Right ventricle myocardium inferior (tissue), 1 donor: ENCODE measurements around the gene CDH13. TPM values are rescaled to one million over a fixed set of nuclear protein-coding genes. Genes with fewer than 3 reads are reported as not detected.

Experiments
- ATAC-seq: fragments of 200-7000 bp; cut with Tn5 transposase; one replicate; pipeline ENCODE4 v1.9.1; 2020; ENCODE audit warnings: mild to moderate bottlenecking, moderate library complexity
- DNase-seq: peaks from one replicate; pipeline ENCODE4 v3.0.0; 2021; ENCODE audit errors: missing footprints
- intact Hi-C: fragments of 100-400 bp; cut with DNase I; formaldehyde crosslinking; loops from one replicate; pipeline ENCODE4 v1.11.0; 2022
- total RNA-seq: library from RNA; stranded (reverse); fragmentation: NEBNext Ultra II Directional; extraction: Animal tissue kit (Norgen Biotek cat#: 25700); gene quantifications from one replicate; pipeline ENCODE4 v1.2.1, GENCODE V29; 2021
- donor health status: DM: no; HTN: yes; CAD: no; lungs with severe emphysema.

CDH13 gene
- total RNA-seq, 1 donor from 2014 or later, result 173 TPM

DNA sequence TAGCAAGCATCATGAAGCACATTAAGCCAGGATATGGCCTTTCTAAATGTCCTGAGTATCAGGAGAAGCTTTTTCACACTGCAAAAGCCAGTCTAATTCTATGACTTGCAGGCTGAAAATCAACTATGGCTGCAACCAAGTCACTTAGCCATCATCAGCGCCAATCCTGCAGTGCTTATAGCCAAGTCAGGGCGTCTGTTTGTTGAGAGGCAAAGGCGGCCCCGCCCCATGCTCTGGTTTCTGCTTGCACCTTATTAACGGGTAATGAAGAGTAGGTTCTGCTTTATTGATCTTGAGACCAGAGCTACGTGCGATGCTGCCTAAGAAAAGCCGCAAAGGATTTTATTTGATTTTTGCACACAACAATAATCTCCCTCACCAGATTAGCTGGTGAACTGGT is 88.4 kb downstream of the CDH13 start:
- intact Hi-C loops, result loop anchor here (5.0 kb wide), 1 partner anchor 83 kb away; no protein-coding TSS in a partner anchor
- DNase-seq (no peak), ATAC-seq (peak; percentile 48)

DNA sequence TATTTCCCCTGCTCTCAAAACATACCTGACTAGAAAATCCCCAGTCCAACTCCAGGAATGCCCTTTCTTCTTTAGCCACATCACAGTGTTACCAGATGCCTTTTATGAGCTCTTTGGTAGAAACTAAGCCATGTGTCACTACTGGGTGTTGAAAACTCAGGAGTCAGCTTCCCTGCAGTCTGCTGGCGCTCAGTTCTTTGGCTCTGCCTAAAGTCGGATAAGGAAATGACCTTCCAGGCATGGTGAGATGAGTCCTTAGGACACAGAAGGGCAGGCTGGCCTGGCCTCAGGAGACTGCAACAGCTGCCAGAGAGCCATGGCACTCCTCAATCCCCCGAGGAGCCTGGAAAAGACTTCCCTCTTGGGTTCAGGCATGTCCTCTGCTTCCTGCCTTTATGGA is 89.1 kb downstream of the CDH13 start:
- DNase-seq, result peak; percentile 67
- peak; percentile 92 for ATAC-seq
- intact Hi-C loops, result loop anchor here (1.0 to 5.0 kb wide), 2 partner anchors 19 to 84 kb away; no protein-coding TSS in a partner anchor

DNA sequence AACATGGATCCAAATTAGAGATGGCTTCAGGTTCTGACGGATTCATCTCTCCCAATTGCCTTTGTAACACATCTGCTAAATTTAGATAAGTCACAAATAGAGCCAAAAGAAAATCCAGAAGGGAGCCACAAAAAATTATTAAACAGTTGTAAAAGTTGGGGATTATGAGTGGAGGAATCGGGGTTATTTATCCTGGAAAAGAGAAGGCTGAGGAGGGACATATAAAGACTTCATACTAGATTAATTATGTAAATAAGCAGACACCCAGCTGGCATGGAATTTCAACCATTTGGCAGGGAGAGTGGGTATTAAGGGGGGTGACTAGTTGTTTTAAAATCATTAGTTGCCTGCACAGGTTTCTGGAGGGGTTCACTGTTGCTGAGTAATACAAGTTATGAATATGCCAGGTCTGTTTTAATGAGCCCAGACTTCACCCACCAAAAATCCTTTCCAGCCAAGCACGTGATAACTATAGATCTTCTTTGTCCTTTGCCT is 89.6 kb downstream of the CDH13 start:
- ATAC-seq (no peak), DNase-seq (no peak)
- intact Hi-C loops, result loop anchor here (1.0 to 5.0 kb wide), 2 partner anchors 19 to 84 kb away; no protein-coding TSS in a partner anchor

DNA sequence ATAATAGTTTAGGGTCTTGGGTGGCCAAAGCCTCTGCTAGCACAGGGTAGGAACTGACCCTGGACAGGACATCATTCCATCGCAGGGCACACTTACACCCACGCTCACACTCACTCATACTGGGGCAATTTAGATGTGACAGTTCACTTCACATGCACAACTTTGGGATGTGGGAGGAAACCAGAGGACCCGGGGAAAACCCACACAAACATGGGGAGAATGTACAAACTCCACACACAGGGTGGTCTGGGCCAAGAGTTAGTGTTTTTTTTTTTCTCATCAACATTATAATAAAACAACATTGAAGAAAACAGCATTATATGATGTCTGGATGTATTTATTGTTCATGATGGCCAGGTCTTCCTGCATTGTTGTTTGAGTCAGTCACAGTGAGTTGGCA is 93.6 kb downstream of the CDH13 start:
- DNase-seq, result no peak
- intact Hi-C loops, result no loop called here

DNA sequence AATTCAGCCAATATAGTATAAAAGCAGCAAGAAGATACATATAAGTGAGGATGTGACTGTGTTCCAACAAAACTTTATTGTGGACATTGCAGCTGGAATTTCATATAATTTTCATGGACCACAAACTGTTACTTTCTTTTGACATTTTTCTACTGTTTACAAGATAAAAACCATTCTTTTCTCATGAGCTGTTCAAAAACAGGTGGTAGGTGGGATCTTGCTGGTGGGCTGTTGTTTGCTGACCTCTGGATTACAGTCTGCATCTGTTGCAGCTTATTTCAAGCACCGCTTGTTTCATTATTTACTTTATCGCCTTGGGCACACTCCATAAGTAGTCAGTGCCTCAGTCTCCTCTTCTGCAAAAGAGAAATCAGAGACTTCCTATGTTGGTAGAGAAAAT is 99.5 kb downstream of the CDH13 start:
- DNase-seq (no peak), ATAC-seq (no peak)

More for the DNA sequence above, 93.6 kb downstream of the CDH13 start:
- ATAC-seq, result no peak

DNA sequence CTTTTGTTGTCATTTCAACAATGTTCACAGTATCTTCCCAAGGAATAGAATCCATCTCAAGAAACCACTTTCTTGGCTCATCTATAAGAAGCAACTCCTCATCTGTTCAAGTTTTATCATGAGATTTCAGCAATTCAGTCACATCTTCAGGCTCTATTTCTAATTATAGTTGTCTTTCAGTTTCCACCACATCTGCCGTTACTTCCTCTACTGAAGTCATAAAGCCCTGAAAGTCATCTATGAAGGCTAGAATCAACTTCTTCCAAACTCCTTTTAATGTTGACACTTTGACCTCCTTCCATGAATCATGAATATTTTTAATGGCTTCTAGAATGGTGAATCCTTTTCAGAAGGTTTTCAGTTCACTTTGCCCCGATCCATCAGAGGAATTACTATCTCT is 102.1 kb downstream of the CDH13 start:
- DNase-seq, result no peak
- intact Hi-C loops, result no loop called here
- no peak for ATAC-seq

More for the DNA sequence above, 99.5 kb downstream of the CDH13 start:
- intact Hi-C loops, result no loop called here

DNA sequence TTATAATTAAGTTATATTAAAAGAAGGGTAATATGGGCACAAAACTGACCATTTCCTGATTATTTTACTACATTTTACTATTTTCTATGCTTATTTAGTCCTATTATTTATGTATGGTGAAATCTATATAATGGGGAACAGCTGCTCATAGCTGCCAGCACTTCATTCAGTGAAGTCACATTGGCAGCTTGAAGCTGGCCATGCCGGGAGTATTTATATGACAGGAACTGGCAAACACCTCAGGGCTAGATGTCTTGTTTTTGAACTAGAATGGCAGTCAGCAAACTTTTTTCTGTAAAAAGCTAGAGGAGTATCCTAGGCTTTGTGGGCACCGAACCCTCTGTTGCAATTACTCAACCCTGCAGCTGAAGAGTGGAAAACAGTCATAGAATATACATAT is 104.1 kb downstream of the CDH13 start:
- ATAC-seq (no peak), DNase-seq (no peak)
- intact Hi-C loops, result no loop called here

DNA sequence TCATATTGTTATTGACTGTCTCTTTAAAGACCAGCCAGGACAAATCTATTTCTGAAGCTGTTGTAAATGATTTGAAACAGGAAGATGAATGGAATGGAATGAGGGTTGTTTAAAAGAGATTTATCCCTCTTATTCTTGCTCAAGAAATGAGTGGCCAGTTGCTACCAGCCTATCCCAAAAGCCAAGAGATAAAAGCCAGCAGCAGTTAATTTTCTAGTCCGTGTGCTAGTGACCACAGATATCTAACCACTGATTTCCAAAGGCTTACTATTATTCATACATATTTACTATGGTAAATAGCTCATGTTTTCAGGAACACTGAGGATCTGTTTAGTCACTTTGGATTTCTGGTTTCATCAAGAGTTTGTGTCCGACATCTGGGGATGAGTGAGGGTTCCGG is 105.7 kb downstream of the CDH13 start:
- ATAC-seq, result no peak
- DNase-seq, result no peak
- intact Hi-C loops, result no loop called here

DNA sequence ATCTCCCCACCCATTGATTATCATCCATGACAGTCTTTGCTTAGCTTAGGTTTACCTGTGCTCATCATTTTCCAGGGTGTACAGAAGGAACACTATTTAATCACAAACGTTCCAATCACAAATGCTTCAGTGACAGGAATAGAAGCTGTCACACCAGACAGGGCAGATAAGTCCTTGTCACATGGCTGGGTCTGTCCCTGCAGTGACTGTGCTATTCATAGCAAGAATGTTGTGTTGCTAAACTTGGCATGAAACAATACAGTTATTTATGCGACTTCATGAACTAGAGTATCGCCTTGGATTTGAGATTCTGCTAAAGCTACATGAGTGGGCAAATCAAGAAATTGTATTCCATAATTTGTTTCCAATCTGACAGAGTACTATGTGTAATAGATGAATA is 108.4 kb downstream of the CDH13 start:
- intact Hi-C loops, result loop anchor here (1.0 to 5.0 kb wide), 2 partner anchors 19 to 108 kb away; partner anchors contain the start of gene CDH13

DNA sequence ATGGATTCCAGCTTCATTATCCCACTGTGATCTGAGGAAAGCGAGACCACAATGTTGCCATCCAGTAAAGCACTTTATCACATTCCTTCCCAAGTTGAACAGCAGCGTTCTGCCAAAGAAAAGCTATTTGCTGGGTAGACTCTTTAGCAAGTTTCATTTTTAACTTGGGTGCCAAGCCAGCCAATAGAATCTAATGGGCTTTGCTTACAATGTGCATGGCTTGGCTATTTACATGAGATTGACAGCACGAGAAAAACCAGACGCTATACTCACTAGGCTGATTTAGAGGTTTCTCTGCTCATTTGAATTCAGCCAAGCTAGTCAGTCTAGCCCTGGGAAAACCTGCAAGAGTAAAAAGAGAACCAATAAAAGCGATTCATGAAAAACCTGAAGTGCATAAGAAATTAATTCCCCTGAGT is 108.9 kb downstream of the CDH13 start:
- intact Hi-C loops, result loop anchor here (1.0 to 5.0 kb wide), 2 partner anchors 19 to 108 kb away; partner anchors contain the start of gene CDH13
- ATAC-seq (peak; percentile 84), DNase-seq (no peak)

More for the DNA sequence above, 108.4 kb downstream of the CDH13 start:
- DNase-seq (no peak), ATAC-seq (peak; percentile 94)

DNA sequence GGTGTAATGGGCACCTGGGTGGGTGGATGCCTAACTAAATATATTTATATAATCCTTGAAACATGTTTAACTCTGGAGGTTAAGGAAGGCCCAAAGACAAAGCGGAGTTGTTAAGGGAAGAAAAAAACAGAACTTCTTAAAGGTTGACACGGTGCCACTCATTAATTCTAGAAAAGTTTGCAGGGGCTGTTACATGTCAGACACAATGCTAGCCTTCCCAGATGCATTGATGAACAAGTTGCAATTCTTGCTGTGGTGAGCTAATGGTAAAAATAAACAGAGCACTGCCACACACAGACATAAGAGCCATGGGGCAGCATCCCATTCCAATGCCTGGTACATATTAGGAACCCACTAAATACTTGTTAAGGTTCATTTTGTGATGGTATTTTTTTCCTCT is 109.5 kb downstream of the CDH13 start:
- DNase-seq, result no peak
- ATAC-seq, result no peak
- intact Hi-C loops, result loop anchor here (5.0 kb wide), 1 partner anchor 109 kb away; the partner anchor contains the start of gene CDH13

DNA sequence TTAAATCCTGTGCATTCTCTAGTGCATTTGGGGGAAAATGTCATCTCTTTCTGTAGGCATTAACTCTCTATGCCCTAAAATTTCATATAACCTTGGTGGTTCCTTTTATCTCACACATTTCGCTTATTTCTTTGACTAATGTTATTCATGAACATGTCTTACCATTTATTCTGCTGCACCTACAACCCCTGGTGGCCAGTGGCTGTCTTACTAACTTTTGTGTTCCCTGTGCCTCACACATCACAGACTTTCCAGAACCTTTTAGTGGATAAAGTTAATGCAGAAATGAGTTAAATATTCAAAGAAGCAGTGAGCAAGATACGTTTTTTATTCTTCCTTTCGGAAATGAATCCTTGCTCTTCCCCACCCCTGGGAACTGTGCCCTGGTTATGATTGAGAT is 111.9 kb downstream of the CDH13 start:
- no peak for DNase-seq
- no peak for ATAC-seq
- intact Hi-C loops, result loop anchor here (5.0 kb wide), 1 partner anchor 111 kb away; the partner anchor contains the start of gene CDH13

DNA sequence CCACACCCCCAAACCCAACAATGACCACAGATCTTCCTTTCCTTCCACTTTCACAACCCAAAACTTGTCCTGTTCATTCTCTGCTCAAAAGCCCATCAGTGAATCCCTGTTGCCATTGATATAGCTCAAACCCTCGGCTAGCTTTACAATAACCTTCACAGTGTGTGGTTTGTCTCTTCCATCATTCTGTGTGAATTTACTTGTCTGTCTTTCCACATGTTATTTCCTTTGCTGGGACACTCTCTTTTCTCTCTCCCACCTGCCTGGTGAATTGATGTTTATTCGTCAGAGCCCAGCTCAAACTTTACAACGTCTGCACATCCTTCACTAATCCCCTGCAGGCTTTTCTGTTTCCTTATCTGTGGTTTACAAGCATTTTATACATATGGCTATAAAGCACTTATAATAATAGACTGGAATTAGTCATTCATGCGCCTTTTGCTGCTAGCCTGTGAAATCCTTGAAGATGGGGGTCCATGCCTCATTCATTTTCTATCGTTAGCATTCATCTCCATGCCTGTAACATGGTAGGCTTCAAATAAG is 114.4 kb downstream of the CDH13 start:
- intact Hi-C loops, result no loop called here
- DNase-seq (no peak), ATAC-seq (no peak)

DNA sequence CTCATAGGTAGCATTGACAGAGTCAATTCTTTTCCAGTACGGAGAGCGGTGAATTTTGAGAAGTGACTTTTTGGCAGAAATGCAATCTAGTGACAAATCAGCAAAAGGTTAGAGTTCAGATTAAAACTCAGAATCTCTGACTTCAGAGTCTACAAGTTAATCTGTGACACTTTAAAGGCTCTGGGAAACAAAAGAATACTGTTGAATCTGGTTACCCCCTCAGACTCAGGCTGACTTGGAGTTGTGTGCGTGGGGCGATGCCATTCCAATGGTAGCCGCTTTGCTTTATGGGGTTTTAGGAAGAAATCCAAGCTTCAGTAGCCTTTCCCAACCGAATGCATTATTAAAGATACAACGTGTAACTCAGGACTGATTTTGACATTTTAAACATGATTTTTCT is 118.2 kb downstream of the CDH13 start:
- DNase-seq (no peak), ATAC-seq (no peak)
- intact Hi-C loops, result no loop called here

DNA sequence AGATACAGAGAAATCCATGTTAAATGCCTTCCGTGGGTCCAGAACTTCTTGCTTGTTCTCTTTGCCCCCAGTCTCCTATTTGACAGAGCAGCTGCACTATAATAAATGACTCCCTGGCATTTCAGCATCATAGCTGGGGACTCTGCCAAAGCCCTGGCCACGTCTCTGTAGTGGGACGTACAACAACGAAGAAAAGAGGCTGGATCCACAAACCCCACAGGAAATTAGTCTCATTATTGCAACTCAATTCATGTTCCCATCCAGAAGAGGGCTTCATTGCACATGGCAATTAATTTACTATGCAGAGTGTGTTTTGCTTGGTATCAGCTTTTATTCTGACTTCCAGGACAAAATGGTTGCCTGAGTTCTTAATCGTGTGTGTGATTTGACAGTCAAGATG is 121.3 kb downstream of the CDH13 start:
- intact Hi-C loops, result no loop called here
- ATAC-seq, result peak; percentile 68
- DNase-seq, result no peak

DNA sequence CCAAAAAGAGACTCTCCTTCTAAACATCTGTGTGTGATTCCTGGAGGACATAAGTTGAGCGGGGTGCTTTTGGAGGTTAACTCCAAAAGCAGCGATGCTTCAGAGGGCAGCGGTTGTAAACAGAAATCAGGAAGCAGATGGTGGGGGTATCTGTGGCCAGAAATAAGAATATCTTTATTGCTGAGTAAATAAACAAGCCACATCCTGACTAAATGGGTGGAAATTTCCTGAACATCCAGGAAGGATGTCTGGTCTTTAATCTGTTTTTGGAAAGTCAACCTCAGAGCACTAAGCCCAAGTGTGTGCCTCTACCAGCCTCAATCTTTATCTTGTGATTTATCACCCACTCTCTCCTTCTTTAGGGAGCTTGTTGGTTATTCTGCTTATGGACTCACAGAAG is 123.3 kb downstream of the CDH13 start:
- intact Hi-C loops, result no loop called here
- ATAC-seq (no peak), DNase-seq (no peak)

DNA sequence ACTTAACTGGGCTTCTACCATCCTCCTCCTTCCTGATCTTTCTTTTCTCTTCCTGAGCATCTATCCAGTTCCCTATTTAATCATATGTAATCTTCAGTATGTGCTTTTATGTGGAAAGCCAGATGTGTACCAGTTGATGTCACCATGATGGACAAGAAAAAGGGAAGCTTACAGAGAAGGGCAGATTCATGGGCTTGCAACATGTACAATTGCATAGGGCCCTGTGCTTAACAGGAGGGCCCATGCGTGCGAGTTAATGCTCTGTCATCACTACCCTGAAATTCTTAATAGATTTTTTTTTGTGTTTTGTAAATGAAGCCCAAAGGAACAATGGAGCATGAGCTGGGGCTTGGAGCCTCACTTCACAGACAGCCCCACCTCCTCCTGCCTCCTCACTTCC is 124.3 kb downstream of the CDH13 start:
- DNase-seq (no peak), ATAC-seq (no peak)
- intact Hi-C loops, result no loop called here

DNA sequence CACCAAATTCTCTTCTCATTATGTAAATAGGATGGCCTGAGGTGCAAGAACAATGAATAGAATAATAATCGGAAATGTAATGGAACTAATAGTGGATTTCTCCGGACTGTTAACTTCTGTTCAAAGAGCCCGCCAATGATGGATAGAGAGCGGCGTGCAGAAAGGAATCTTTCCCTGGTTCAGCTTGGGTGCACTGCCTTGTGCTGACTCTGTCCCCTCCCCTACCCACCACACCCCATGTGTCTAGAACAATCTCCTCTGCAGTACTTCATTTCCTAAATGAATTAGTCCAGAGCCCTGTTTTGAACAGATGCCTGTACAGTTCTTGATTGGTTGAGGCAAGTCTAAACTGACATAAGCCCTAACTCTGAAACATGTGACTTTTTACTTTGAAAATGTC is 125.4 kb downstream of the CDH13 start:
- no peak for DNase-seq
- intact Hi-C loops, result no loop called here

DNA sequence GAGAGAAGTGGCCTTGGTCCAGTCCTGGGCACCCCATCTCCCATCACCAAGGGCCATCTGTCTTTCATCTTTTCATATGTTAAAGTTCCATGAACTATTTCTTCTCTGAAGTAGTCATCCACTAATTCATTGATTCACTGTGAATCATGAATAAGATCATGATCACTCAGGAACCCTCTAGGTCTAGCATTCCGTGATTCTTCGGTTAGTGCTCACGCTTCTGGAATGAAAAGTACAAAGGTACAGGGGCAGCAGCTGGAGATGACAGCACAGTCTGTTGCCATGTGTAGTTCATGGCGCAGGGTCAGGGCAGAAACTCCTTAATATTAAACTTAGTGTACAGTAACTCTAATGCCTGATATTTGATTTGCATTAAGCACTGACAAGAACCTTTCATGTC is 127.1 kb downstream of the CDH13 start:
- intact Hi-C loops, result no loop called here
- ATAC-seq (no peak), DNase-seq (no peak)

More for the DNA sequence above, 125.4 kb downstream of the CDH13 start:
- ATAC-seq, result no peak

DNA sequence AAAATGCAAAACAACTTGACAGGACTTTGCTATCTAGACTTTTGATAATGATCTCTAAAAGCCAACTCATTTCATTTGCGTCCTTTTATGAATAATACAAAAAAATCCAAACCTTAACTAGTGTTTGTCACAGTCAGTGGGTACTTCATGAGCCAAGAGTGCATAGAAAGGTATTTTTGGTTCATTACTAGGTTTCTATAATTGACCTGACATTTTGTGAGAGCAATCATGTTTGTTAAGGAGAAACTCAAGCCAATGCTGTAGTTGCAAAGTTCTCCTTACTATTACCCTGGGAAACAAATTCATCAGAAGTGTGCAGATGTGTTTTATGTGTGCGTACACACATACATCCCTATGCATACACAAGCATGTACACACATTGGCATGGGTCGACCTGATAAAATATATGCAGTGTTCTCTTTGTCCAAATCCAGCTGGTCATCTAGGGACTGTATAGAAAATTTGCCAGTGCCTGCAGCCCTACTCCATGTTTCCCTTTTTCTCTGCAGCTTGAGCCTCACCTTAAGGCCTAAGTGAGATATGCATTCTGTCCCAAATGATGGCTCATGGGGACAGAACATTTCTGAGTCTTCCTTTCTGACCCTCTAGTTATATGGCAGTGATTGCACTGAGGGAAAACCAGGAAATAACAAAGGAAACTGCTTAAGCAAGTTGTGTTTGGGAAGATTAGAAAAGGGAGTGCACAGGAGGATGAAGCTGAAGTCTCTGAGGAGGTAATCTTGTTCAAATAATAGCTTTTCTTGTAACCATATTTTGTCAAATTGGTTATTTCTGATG is 128.1 kb downstream of the CDH13 start:
- intact Hi-C loops, result no loop called here

More for the DNA sequence above, 128.1 kb downstream of the CDH13 start:
- ATAC-seq (no peak), DNase-seq (no peak)
